Endodermal cell (in vitro differentiated cells): ENCODE data around the gene MYL2. TPM values are rescaled to one million over a fixed set of nuclear protein-coding genes. Genes with fewer than 3 reads are reported as not detected.
A peak's percentile ranks its signal among the peaks of the same experiment; 100 is the strongest.

ENCODE experiments used
- DNase-seq: peaks from one replicate; pipeline ENCODE4 v3.0.0-alpha.2; 2017
- H3K27ac ChIP-seq: 2 replicates; pipeline ENCODE4 v1.5.1; 2013; ENCODE audit warnings: mild to moderate bottlenecking, low read depth, low read length, moderate library complexity
- H3K27me3 ChIP-seq: 2 replicates; pipeline ENCODE4 v1.6.1; 2013; ENCODE audit warnings: mild to moderate bottlenecking, low read length, moderate library complexity; ENCODE audit not compliant: insufficient read depth, control insufficient read depth, poor library complexity, severe bottlenecking
- H3K36me3 ChIP-seq: 2 replicates; pipeline ENCODE4 v1.7.0; 2013; ENCODE audit warnings: mild to moderate bottlenecking, low read length, moderate library complexity; ENCODE audit not compliant: control insufficient read depth, insufficient read depth
- H3K4me1 ChIP-seq: one replicate; pipeline ENCODE4 v1.7.0; 2013; ENCODE audit warnings: low read length; ENCODE audit not compliant: control insufficient read depth, insufficient read depth
- H3K4me3 ChIP-seq: 2 replicates; pipeline ENCODE4 v1.5.1; 2013; ENCODE audit warnings: mild to moderate bottlenecking, low read length, moderate library complexity
- H3K9ac ChIP-seq: 2 replicates; pipeline ENCODE4 v1.6.1; 2013; ENCODE audit warnings: mild to moderate bottlenecking, low read length, moderate library complexity; ENCODE audit not compliant: poor library complexity, severe bottlenecking; ENCODE audit errors: extremely low read depth
- H3K9me3 ChIP-seq: 2 replicates; pipeline ENCODE4 v1.6.1; 2013; ENCODE audit warnings: mild to moderate bottlenecking, low read length, moderate library complexity; ENCODE audit not compliant: control insufficient read depth
- H3K27ac Mint-ChIP-seq: 2 replicates; pipeline ENCODE4 v1.8.0; 2020; ENCODE audit warnings: mixed read lengths
- H3K27me3 Mint-ChIP-seq: 2 replicates; pipeline ENCODE4 v1.8.0; 2021; ENCODE audit warnings: mild to moderate bottlenecking, mixed read lengths; ENCODE audit not compliant: insufficient read depth
- H3K36me3 Mint-ChIP-seq: 2 replicates; pipeline ENCODE4 v1.8.0; 2020; ENCODE audit warnings: low read depth, mixed read lengths
- H3K4me1 Mint-ChIP-seq: 2 replicates; pipeline ENCODE4 v1.8.0; 2020; ENCODE audit warnings: mixed read lengths
- H3K4me3 Mint-ChIP-seq: 2 replicates; pipeline ENCODE4 v1.8.0; 2020; ENCODE audit warnings: mild to moderate bottlenecking, moderate library complexity, mixed read lengths
- H3K9me3 Mint-ChIP-seq: 2 replicates; pipeline ENCODE4 v1.8.0; 2020; ENCODE audit warnings: mild to moderate bottlenecking, mixed read lengths
- CTCF ChIP-seq: fragments of 200-600 bp; sonication (generic); conservative IDR thresholded peaks from 2 replicates; pipeline ENCODE4 v1.5.0; 2021; ENCODE audit warnings: antibody characterized with exemption, mild to moderate bottlenecking
- WGBS, 2 experiments: methylation state at CpG; one replicate each; pipeline versions ENCODE4 v1.1.5 to v1.1.7; 2013; ENCODE audit warnings: missing lambda C conversion rate in 2 of 2, mixed read lengths in 1 of 2; ENCODE audit not compliant: insufficient coverage in 1 of 2, insufficient read length in 1 of 2; 5-methylcytosine and 5-hydroxymethylcytosine counted together
- total RNA-seq, 2 donors: library from RNA; stranded (reverse); fragmentation: NEBNext Ultra II Directional in 1 of 2; extraction: Animal tissue kit (Norgen Biotek cat#: 25700) in 1 of 2; gene quantifications; 2 replicates in 1 of 2; 3 replicates in 1 of 2; pipeline ENCODE4 v1.2.1, GENCODE V29; 2021

MYL2 gene
- total RNA-seq, 2 donors from 2014 or later, result 0.89 TPM; not detected in 1

DNA sequence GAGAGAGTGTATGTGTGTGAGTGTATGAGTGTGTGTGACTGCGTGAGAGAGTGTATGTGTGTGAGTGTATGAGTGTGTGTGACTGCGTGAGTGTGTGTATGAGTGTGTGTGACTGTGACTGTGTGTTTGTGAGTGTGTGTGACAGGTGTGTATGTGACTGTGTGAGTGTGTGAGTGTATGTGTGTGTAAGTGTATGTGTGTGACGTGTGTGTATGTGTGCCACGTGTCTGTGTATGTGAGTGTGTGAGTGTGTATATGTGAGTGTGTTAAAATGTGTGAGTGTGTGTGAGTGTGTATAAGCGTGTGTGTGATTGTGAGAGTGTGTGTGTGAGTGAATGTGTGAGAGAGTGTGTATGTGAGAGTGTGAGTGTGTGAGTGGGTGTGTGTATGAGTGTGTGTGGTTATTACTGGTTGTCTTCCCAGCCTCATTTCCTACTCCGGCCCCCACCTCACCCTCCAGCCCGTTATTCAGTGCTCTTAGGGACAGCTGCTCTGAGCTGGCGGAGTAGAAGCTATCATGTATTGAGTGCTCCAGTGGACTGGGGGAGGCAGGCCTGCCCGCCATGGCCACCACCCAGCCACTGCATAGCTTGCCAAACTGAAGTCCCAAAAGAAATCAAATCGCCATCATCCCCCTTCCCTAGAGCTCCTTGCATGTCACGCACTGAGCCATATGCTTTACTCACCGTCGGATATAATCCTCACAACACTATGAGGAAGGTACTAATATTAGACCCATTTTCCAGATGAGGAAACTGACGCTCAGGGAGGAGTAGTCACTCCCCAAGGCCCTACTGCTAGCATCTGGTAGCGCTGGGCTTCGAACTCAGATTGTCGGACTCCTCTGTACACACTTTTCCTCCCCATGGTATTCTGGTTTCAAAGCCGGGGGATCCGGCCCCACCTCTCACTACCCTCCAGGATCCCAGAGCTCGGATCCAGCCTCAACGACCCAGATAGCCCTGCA lies 10.3 kb upstream of the MYL2 start:
- Mint-ChIP-seq H3K36me3 (no peaks in the 10 kb centered on the region), H3K9me3 (no peaks in the 10 kb centered on the region), H3K4me1 (peaks cover 8% of the 10 kb centered on the region), H3K4me3 (no peak overlapping the region), H3K27me3 (peaks cover 3% of the 10 kb centered on the region), H3K27ac (no peak overlapping the region)
- Histone ChIP-seq H3K9me3 (no peaks in the 10 kb centered on the region), H3K27me3 (no peaks in the 10 kb centered on the region), H3K9ac (no peak overlapping the region), H3K36me3 (no peaks in the 10 kb centered on the region), H3K4me3 (no peak overlapping the region), H3K27ac (no peak overlapping the region), H3K4me1 (no peaks in the 10 kb centered on the region)
- DNase-seq, result peak; percentile 31
- no peak for TF ChIP-seq CTCF
- 91% methylated on average over 13 to 20 of the region's 21 CpGs for WGBS, 2 experiments

DNA sequence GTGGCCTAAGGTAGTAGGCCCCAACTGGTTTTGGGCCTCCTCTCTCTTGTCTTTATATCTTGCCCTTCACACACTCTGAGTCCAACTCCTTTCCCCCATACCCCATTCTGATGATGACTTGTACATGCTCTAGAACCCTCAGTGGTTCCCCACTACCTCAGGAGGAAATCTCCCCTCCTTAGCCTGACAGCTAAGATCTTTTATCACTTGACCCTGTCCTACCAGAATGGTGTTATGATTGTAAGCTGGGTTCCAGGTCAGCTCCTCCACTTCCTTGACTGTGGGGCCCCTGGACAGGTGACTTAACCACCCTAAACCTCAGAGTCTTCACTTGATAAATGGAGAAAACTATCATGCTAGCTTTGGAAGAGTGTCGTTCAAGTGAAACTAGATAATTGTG lies 9.4 kb upstream of the MYL2 start:
- H3K27ac ChIP-seq, result no peak overlapping the region
- 100% methylated on average over 1 of the region's 1 CpG; no CpG with 5 or more reads in 1 of the 2 experiments for WGBS, 2 experiments
- no peaks in the 10 kb centered on the region for H3K4me1 ChIP-seq
- no peak overlapping the region for H3K9ac ChIP-seq
- H3K9me3 ChIP-seq, result no peaks in the 10 kb centered on the region
- no peak overlapping the region for H3K27ac Mint-ChIP-seq
- peak; percentile 22 for DNase-seq
- no peak overlapping the region for H3K4me3 ChIP-seq
- no peaks in the 10 kb centered on the region for H3K9me3 Mint-ChIP-seq
- H3K4me1 Mint-ChIP-seq, result peaks cover 7% of the 10 kb centered on the region
- TF ChIP-seq CTCF, result no peak
- peaks cover 3% of the 10 kb centered on the region for H3K27me3 Mint-ChIP-seq
- no peaks in the 10 kb centered on the region for H3K36me3 Mint-ChIP-seq
- H3K4me3 Mint-ChIP-seq, result no peak overlapping the region
- no peaks in the 10 kb centered on the region for H3K27me3 ChIP-seq
- no peaks in the 10 kb centered on the region for H3K36me3 ChIP-seq

DNA sequence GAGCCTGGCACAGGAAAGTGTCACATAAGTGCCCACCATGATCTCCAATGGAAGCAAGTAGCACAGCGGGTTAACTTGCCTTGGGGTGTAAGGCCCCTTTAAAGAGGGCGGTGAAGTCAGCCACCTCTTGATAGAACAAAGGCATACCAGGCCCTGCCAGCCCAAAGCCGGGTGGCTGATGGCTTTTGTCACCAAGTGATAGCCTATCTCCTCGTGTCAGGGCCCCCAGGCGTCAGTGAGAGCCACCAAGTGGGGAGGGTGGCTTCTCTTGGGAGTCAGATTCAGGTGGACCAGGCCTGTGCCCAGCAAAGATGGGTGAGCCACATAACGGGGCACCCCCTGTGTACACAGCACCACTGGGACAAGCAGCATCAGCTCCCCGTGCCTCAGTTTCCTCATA lies 8.3 kb upstream of the MYL2 start:
- no peak overlapping the region for H3K4me3 Mint-ChIP-seq
- TF ChIP-seq CTCF, result no peak

More for the DNA sequence above, 8.3 kb upstream of the MYL2 start:
- Mint-ChIP-seq H3K9me3 (no peaks in the 10 kb centered on the region), H3K27ac (no peak overlapping the region), H3K4me1 (no peaks in the 10 kb centered on the region), H3K36me3 (no peaks in the 10 kb centered on the region), H3K27me3 (peaks cover 3% of the 10 kb centered on the region)
- Histone ChIP-seq H3K27ac (no peak overlapping the region), H3K4me3 (no peak overlapping the region), H3K4me1 (no peaks in the 10 kb centered on the region), H3K9me3 (no peaks in the 10 kb centered on the region), H3K27me3 (no peaks in the 10 kb centered on the region), H3K36me3 (no peaks in the 10 kb centered on the region), H3K9ac (no peak overlapping the region)
- peak; percentile 70 for DNase-seq
- WGBS, 2 experiments, result 75 to 100% methylated on average over 4 to 7 of the region's 7 CpGs
